CD4-positive, alpha-beta memory T cell (primary cell): ENCODE measurements around the gene DSE. TPM values are rescaled to one million over a fixed set of nuclear protein-coding genes. Genes with fewer than 3 reads are reported as not detected.

Experiments used
- CTCF ChIA-PET: fragments of 350-600 bp; sonication (Branson Sonifier 250); formaldehyde crosslinking; loops from one replicate; lab custom pipeline; 2021; ENCODE audit warnings: inconsistent platforms; ENCODE audit not compliant: partially characterized antibody; lab: Charles Lee
- POLR2A ChIA-PET: fragments of 350-600 bp; sonication (Branson Sonifier 250); formaldehyde crosslinking; loops from one replicate; lab custom pipeline; 2021; ENCODE audit not compliant: partially characterized antibody; lab: Charles Lee
- DNase-seq, 5 donors: peaks; one replicate each; pipeline versions ENCODE4 v3.0.0 to v3.0.0-alpha.2; 2020 to 2022; ENCODE audit warnings: mixed read lengths in 1 of 5
- H3K27ac ChIP-seq: one replicate; pipeline ENCODE4 v1.7.0; 2013; ENCODE audit warnings: low read depth, low read length
- H3K27me3 ChIP-seq: 2 replicates; pipeline ENCODE4 v1.7.0; 2013; ENCODE audit warnings: mild to moderate bottlenecking, low read length, moderate library complexity; ENCODE audit not compliant: insufficient read depth
- H3K36me3 ChIP-seq: 2 replicates; pipeline ENCODE4 v1.7.0; 2013; ENCODE audit warnings: mild to moderate bottlenecking, low read length, moderate library complexity; ENCODE audit not compliant: insufficient read depth
- H3K4me1 ChIP-seq: 2 replicates; pipeline ENCODE4 v1.7.0; 2013; ENCODE audit warnings: mild to moderate bottlenecking, low read length, moderate library complexity; ENCODE audit not compliant: insufficient read depth
- H3K4me3 ChIP-seq, 2 donors: one replicate each; pipeline ENCODE4 v1.7.0; 2013; ENCODE audit warnings: low read length in 2 of 2, mild to moderate bottlenecking in 1 of 2
- H3K9me3 ChIP-seq, 2 donors: one replicate each; pipeline ENCODE4 v1.7.0; 2013; ENCODE audit warnings: low read length in 2 of 2, control low read depth in 1 of 2; ENCODE audit not compliant: control insufficient read depth in 1 of 2
- H3K27ac Mint-ChIP-seq, 7 donors: one replicate each; pipeline ENCODE4 v1.8.0; 2020 to 2021; ENCODE audit warnings: mixed read lengths in 7 of 7, mild to moderate bottlenecking in 6 of 7, inconsistent platforms in 3 of 7, moderate library complexity in 3 of 7
- H3K27me3 Mint-ChIP-seq, 2 donors: one replicate each; pipeline ENCODE4 v1.8.0; 2020 to 2021; ENCODE audit warnings: mixed read lengths in 2 of 2
- H3K36me3 Mint-ChIP-seq, 2 donors: one replicate each; pipeline ENCODE4 v1.8.0; 2020 to 2021; ENCODE audit warnings: mixed read lengths in 2 of 2, inconsistent platforms in 1 of 2, mild to moderate bottlenecking in 1 of 2
- H3K4me1 Mint-ChIP-seq, 4 donors: one replicate each; pipeline ENCODE4 v1.8.0; 2020 to 2021; ENCODE audit warnings: mixed read lengths in 4 of 4, mild to moderate bottlenecking in 1 of 4
- H3K4me3 Mint-ChIP-seq, 8 donors: one replicate each; pipeline ENCODE4 v1.8.0; 2020 to 2021; ENCODE audit warnings: mixed read lengths in 8 of 8, mild to moderate bottlenecking in 7 of 8, moderate library complexity in 6 of 8, inconsistent platforms in 3 of 8
- H3K9me3 Mint-ChIP-seq, 8 donors: one replicate each; pipeline ENCODE4 v1.8.0; 2020 to 2021; ENCODE audit warnings: mixed read lengths in 8 of 8, mild to moderate bottlenecking in 5 of 8, inconsistent platforms in 3 of 8, moderate library complexity in 1 of 8
- intact Hi-C: fragments of 100-400 bp; cut with micrococcal nuclease; formaldehyde crosslinking; loops from one replicate; pipeline ENCODE4 v1.15.1; 2023
- polyA plus RNA-seq, 2 donors: library from polyadenylated mRNA; unstranded; fragments of 300-500 nt; fragmentation: Illumina TruSeq; gene quantifications; one replicate each; pipeline ENCODE4 v1.2.3, GENCODE V29; 2021
- total RNA-seq, 2 experiments: library from RNA; stranded (reverse); gene quantifications; one replicate each; pipeline ENCODE4 v1.2.3, GENCODE V29; 2021

DSE gene
- total and polyA plus RNA-seq, 4 experiments from 2014 or later: 1.9 to 9.0 (median 5.8) TPM

- H3K36me3 Mint-ChIP-seq: no peaks in the 10 kb centered on the region
- H3K27ac Mint-ChIP-seq: peak overlapping the region in 2 of 7 donors; percentile 5 to 57
- no peak overlapping the region for H3K27ac ChIP-seq
These were observed 14.7 kb downstream of the DSE start for GRCh38 chr6:116385459-116385802.

GRCh38 chr6:116385921-116386320, 15.2 kb downstream of the DSE start:
- no peak overlapping the region for H3K4me3 Mint-ChIP-seq

More at GRCh38 chr6:116385459-116385802, 14.7 kb downstream of the DSE start:
- H3K9me3 Mint-ChIP-seq: no peaks in the 10 kb centered on the region
- CTCF ChIA-PET: no interaction called here
- Histone ChIP-seq H3K4me3 (no peak overlapping the region), H3K9me3 (no peaks in the 10 kb centered on the region), H3K36me3 (no peaks in the 10 kb centered on the region), H3K27me3 (no peaks in the 10 kb centered on the region), H3K4me1 (peaks cover 15% of the 10 kb centered on the region)
- DNase-seq: no peak
- no peaks in the 10 kb centered on the region for H3K27me3 Mint-ChIP-seq
- H3K4me1 Mint-ChIP-seq: peaks cover 19 to 32% (median 22%) of the 10 kb centered on the region in 4 donors
- POLR2A ChIA-PET: no interaction called here
- H3K4me3 Mint-ChIP-seq: no peak overlapping the region
- intact Hi-C loops: no loop called here

GRCh38 chr6:116386581-116387299, 16.0 kb downstream of the DSE start:
- POLR2A ChIA-PET: interaction anchor here (1.3 kb wide), 1 partner anchor 16 kb away, joined by 6 read pairs; the partner anchor contains the start of gene DSE
- Mint-ChIP-seq H3K4me1 (peaks cover 20 to 37% (median 26%) of the 10 kb centered on the region in 4 donors), H3K4me3 (peak overlapping the region in 2 of 8 donors; percentile 2 to 37), H3K27me3 (no peaks in the 10 kb centered on the region), H3K9me3 (no peaks in the 10 kb centered on the region), H3K27ac (peak overlapping the region; percentile 6 to 83 (median 38)), H3K36me3 (no peaks in the 10 kb centered on the region)
- DNase-seq: no peak
- H3K36me3 ChIP-seq: no peaks in the 10 kb centered on the region
- H3K27me3 ChIP-seq: no peaks in the 10 kb centered on the region
- no peaks in the 10 kb centered on the region for H3K9me3 ChIP-seq
- CTCF ChIA-PET: no interaction called here
- intact Hi-C loops: no loop called here
- no peak overlapping the region for H3K27ac ChIP-seq
- H3K4me3 ChIP-seq: no peak overlapping the region
- H3K4me1 ChIP-seq: peaks cover 22% of the 10 kb centered on the region

More at GRCh38 chr6:116385921-116386320, 15.2 kb downstream of the DSE start:
- Histone ChIP-seq H3K27ac (no peak overlapping the region), H3K9me3 (no peaks in the 10 kb centered on the region), H3K27me3 (no peaks in the 10 kb centered on the region), H3K4me1 (peaks cover 18% of the 10 kb centered on the region), H3K36me3 (no peaks in the 10 kb centered on the region), H3K4me3 (no peak overlapping the region)
- ChIA-PET POLR2A (interaction anchor here (1.3 kb wide), 1 partner anchor 15 kb away, joined by 6 read pairs; the partner anchor contains the start of gene DSE), CTCF (no interaction called here)
- no peaks in the 10 kb centered on the region for H3K36me3 Mint-ChIP-seq
- intact Hi-C loops: no loop called here
- H3K4me1 Mint-ChIP-seq: peaks cover 20 to 36% (median 25%) of the 10 kb centered on the region in 4 donors
- peak overlapping the region in 3 of 7 donors; percentile 2 to 57 (median 26) for H3K27ac Mint-ChIP-seq
- H3K9me3 Mint-ChIP-seq: no peaks in the 10 kb centered on the region
- no peaks in the 10 kb centered on the region for H3K27me3 Mint-ChIP-seq
- DNase-seq: no peak

- CTCF ChIA-PET: no interaction called here
- Mint-ChIP-seq H3K36me3 (no peaks in the 10 kb centered on the region), H3K9me3 (no peaks in the 10 kb centered on the region), H3K4me1 (peaks cover 25 to 42% (median 30%) of the 10 kb centered on the region in 4 donors), H3K27ac (peak overlapping the region in 6 of 7 donors; percentile 4 to 83 (median 46)), H3K4me3 (no peak overlapping the region), H3K27me3 (no peaks in the 10 kb centered on the region)
- Histone ChIP-seq H3K4me3 (no peak overlapping the region), H3K4me1 (peaks cover 28% of the 10 kb centered on the region), H3K9me3 (no peaks in the 10 kb centered on the region), H3K27me3 (no peaks in the 10 kb centered on the region), H3K27ac (no peak overlapping the region), H3K36me3 (no peaks in the 10 kb centered on the region)
- intact Hi-C loops: no loop called here
- POLR2A ChIA-PET: interaction anchor here (1.3 kb wide), 1 partner anchor 17 kb away, joined by 6 read pairs; the partner anchor contains the start of gene DSE
- no peak for DNase-seq
These were observed 16.6 kb downstream of the DSE start for GRCh38 chr6:116387374-116387773.

- DNase-seq: no peak
- Histone ChIP-seq H3K9me3 (no peaks in the 10 kb centered on the region), H3K4me3 (no peak overlapping the region), H3K36me3 (no peaks in the 10 kb centered on the region), H3K27me3 (no peaks in the 10 kb centered on the region), H3K4me1 (peaks cover 44% of the 10 kb centered on the region), H3K27ac (no peak overlapping the region)
- intact Hi-C loops: no loop called here
- H3K4me1 Mint-ChIP-seq: peaks cover 39 to 58% (median 43%) of the 10 kb centered on the region in 4 donors
- peak overlapping the region in 2 of 8 donors; percentile 7 to 24 for H3K4me3 Mint-ChIP-seq
- CTCF ChIA-PET: interaction anchor here (0.9 to 2.3 kb wide), 2 partner anchors 18 to 146 kb away, joined by 3 to 8 read pairs; partner anchors contain the start of gene DSE
- H3K27me3 Mint-ChIP-seq: no peaks in the 10 kb centered on the region
- POLR2A ChIA-PET: interaction anchor here (2.7 kb wide), 1 partner anchor 18 kb away, joined by 11 read pairs; the partner anchor contains the start of gene DSE
- no peaks in the 10 kb centered on the region for H3K36me3 Mint-ChIP-seq
- H3K9me3 Mint-ChIP-seq: no peaks in the 10 kb centered on the region
- peak overlapping the region; percentile 5 to 92 (median 76) for H3K27ac Mint-ChIP-seq
These were observed 18.2 kb downstream of the DSE start for GRCh38 chr6:116388924-116389323.

- Histone ChIP-seq H3K4me1 (peaks cover 46% of the 10 kb centered on the region), H3K36me3 (no peaks in the 10 kb centered on the region), H3K27ac (no peak overlapping the region), H3K27me3 (no peaks in the 10 kb centered on the region), H3K4me3 (no peak overlapping the region), H3K9me3 (no peaks in the 10 kb centered on the region)
- Mint-ChIP-seq H3K4me3 (peak overlapping the region in 3 of 8 donors; percentile 2 to 24 (median 17)), H3K9me3 (no peaks in the 10 kb centered on the region), H3K36me3 (no peaks in the 10 kb centered on the region), H3K27ac (peak overlapping the region in 6 of 7 donors; percentile 5 to 92 (median 78)), H3K4me1 (peaks cover 39 to 60% (median 43%) of the 10 kb centered on the region in 4 donors), H3K27me3 (no peaks in the 10 kb centered on the region)
- ChIA-PET POLR2A (interaction anchor here (2.7 kb wide), 1 partner anchor 18 kb away, joined by 11 read pairs; the partner anchor contains the start of gene DSE), CTCF (interaction anchor here (0.9 to 2.3 kb wide), 3 partner anchors 19 to 146 kb away, joined by 3 to 8 read pairs (median 4); partner anchors contain the start of gene DSE)
- no peak for DNase-seq
- intact Hi-C loops: no loop called here
These were observed 18.6 kb downstream of the DSE start for GRCh38 chr6:116389357-116389756.

GRCh38 chr6:116390581-116390980, 19.8 kb downstream of the DSE start:
- intact Hi-C loops: no loop called here
- Histone ChIP-seq H3K36me3 (no peaks in the 10 kb centered on the region), H3K27ac (no peak overlapping the region), H3K27me3 (no peaks in the 10 kb centered on the region), H3K4me1 (peaks cover 46% of the 10 kb centered on the region), H3K4me3 (no peak overlapping the region), H3K9me3 (no peaks in the 10 kb centered on the region)
- H3K4me1 Mint-ChIP-seq: peaks cover 41 to 53% (median 43%) of the 10 kb centered on the region in 4 donors
- POLR2A ChIA-PET: interaction anchor here (2.7 kb wide), 1 partner anchor 19 kb away, joined by 11 read pairs; the partner anchor contains the start of gene DSE
- DNase-seq: peak in 1 of 5 donors; percentile 44
- no peaks in the 10 kb centered on the region for H3K36me3 Mint-ChIP-seq
- CTCF ChIA-PET: interaction anchor here (1.7 to 2.3 kb wide), 2 partner anchors 20 to 102 kb away, joined by 4 to 8 read pairs; partner anchors contain the start of gene DSE
- H3K4me3 Mint-ChIP-seq: peak overlapping the region in 7 of 8 donors; percentile 29 to 77 (median 41)
- no peaks in the 10 kb centered on the region for H3K27me3 Mint-ChIP-seq
- peak overlapping the region in 6 of 7 donors; percentile 22 to 98 (median 80) for H3K27ac Mint-ChIP-seq
- H3K9me3 Mint-ChIP-seq: no peaks in the 10 kb centered on the region
